ENCODE results near the gene TDRD10.

TDRD10 gene

DNA sequence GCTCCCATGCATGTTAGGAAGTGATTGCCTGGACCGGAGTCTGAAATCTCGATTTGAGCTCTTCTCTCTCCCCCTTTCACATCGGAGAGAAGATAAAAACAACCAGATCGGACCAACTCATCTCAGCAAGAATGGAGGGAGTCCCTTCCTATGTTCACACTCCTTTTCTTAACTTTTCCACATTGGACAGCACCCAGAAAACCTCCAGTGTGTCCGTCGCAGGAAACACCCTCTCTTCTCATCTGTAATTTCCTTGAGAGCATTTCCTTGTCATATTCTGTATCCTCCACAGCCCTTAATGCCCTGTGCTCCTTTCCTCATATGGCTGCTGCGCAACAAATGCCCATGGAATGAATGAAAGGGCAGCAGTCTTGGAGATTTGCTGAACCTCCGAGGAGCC lies 1.5 kb upstream of the TDRD10 start:
- no peak for TF ChIP-seq TCF12 (IDR thresholded peaks at IDR 0.05; ENCODE audit: low read depth)
- TF ChIP-seq, protein P1, sequence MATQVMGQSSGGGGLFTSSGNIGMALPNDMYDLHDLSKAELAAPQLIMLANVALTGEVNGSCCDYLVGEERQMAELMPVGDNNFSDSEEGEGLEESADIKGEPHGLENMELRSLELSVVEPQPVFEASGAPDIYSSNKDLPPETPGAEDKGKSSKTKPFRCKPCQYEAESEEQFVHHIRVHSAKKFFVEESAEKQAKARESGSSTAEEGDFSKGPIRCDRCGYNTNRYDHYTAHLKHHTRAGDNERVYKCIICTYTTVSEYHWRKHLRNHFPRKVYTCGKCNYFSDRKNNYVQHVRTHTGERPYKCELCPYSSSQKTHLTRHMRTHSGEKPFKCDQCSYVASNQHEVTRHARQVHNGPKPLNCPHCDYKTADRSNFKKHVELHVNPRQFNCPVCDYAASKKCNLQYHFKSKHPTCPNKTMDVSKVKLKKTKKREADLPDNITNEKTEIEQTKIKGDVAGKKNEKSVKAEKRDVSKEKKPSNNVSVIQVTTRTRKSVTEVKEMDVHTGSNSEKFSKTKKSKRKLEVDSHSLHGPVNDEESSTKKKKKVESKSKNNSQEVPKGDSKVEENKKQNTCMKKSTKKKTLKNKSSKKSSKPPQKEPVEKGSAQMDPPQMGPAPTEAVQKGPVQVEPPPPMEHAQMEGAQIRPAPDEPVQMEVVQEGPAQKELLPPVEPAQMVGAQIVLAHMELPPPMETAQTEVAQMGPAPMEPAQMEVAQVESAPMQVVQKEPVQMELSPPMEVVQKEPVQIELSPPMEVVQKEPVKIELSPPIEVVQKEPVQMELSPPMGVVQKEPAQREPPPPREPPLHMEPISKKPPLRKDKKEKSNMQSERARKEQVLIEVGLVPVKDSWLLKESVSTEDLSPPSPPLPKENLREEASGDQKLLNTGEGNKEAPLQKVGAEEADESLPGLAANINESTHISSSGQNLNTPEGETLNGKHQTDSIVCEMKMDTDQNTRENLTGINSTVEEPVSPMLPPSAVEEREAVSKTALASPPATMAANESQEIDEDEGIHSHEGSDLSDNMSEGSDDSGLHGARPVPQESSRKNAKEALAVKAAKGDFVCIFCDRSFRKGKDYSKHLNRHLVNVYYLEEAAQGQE (IDR thresholded peaks at IDR 0.05; ENCODE audit: low read depth) = peak; percentile 36; the same call in 1 of the 2 replicates
- TF ChIP-seq TAF1 (IDR thresholded peaks at IDR 0.05; ENCODE audit: low read depth) = no peak

DNA sequence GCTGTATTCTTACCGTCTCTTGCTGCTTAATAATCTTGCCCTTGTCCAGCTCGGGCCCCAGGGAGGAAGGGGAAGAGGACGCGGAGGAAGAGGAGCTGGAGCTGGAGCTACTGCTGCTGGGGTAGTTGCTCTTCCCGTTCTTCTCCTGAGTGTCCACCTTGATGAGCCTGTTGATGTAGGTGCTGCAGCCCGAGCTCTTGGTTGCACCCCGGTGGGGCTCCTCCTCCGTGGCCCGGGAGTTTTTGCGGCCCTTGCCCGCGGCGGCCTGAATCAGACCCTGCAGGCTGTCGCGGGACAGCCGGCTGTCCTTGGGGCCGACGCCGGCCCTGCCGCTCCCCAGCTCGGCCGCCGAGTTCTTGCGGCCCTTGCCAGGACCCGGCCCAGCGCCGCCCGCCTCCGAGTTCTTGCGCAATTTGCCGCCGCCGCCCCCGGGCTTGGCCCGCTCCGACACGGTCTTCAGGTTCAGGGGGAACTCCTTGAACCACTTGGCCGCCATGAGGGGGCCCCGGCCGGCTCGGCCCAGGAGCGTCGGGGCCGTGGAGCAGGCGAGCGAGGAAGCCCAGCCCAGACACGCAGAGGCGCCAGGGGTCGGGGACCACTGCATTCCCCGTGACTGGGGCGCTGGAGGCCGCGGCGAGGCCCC lies 475 bp upstream of the TDRD10 start:
- no peak for TF ChIP-seq RAD21 (IDR thresholded peaks at IDR 0.05; ENCODE audit: low read depth)
- TF ChIP-seq, protein P2, sequence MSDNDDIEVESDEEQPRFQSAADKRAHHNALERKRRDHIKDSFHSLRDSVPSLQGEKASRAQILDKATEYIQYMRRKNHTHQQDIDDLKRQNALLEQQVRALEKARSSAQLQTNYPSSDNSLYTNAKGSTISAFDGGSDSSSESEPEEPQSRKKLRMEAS (IDR thresholded peaks at IDR 0.05) = no peak
- peak; percentile 95 for TF ChIP-seq CEBPB (IDR thresholded peaks at IDR 0.05)
- TF ChIP-seq ZBTB7A (IDR thresholded peaks at IDR 0.05; ENCODE audit: low read depth) = peak; percentile 28; the same call in 1 of the 2 replicates
- TF ChIP-seq EGR1 (IDR thresholded peaks at IDR 0.05) = 0 out of 2 replicates have a peak, but pooled peaks have one; percentile 42

DNA sequence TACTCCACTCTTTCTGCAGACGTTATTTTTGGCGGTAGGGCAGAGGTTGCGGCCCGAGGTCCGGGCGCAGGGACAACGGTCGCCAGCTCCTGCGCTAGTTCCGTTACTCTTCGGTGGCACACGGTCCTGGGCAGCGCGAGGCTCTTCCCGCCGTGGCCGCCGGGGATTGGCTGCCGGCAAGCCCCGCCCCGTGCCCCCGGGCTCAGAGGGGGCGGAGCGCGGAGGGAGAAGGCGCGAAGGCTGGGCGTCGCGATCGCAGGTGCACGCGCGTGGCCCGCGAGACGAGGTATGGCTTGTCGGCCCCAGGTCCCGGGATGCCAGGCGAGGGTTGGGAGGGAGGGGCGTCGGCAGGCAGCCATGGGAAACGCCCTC lies 711 bp downstream of the TDRD10 start:
- TF ChIP-seq FOXM1 (IDR thresholded peaks at IDR 0.05; ENCODE audit: borderline replicate concordance, low read depth) = no peak
- TF ChIP-seq, protein P2 (IDR thresholded peaks at IDR 0.05) = 0 out of 2 replicates have a peak, but pooled peaks have one; percentile 27

DNA sequence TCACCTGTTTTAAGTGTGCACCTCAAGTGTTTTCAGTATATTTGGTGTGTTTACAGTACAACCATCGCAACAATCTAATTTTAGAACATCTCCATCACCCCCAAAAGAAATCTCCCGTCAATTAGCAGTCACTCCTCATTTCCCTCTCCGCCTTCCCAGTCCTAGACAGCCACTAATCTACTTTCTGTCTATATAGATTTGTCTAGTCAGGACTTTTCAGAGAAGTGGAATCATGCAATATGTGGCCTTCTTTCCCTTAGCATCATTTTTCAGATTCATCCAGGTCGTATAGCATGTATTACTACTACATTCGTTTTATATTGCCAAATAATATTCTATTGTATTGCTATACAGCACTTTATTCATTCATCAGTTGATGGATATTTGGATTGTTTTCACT lies 1.9 kb downstream of the TDRD10 start:
- TF ChIP-seq, protein P1 (IDR thresholded peaks at IDR 0.05; ENCODE audit: low read depth) = no peak
- TF ChIP-seq NFIC (IDR thresholded peaks at IDR 0.05) = no peak

DNA sequence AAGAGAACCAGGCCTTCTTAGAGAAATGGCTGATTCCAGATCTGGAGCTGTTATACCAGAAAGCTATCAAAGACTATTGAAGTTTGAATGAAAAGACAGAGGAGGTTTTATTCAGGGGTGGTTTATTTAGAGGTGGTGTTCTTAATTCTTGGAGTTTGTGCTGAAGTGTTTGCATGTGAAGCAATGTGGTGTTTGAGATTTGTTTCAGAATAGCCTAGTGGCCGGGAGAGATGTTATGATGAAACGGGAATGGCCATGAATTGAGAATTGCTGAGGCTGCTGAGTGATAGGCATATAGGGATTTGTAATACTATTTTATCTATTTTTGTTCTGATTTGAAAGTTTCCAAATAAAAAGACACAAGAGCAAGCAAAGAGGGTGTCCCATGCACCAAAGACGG lies 10.7 kb downstream of the TDRD10 start:
- TF ChIP-seq EP300 (IDR thresholded peaks at IDR 0.05; ENCODE audit: borderline replicate concordance) = no peak
- TF ChIP-seq TAF1 (IDR thresholded peaks at IDR 0.05; ENCODE audit: low read depth) = no peak
- TF ChIP-seq, protein P2 (IDR thresholded peaks at IDR 0.05) = no peak
- TF ChIP-seq, protein P3, sequence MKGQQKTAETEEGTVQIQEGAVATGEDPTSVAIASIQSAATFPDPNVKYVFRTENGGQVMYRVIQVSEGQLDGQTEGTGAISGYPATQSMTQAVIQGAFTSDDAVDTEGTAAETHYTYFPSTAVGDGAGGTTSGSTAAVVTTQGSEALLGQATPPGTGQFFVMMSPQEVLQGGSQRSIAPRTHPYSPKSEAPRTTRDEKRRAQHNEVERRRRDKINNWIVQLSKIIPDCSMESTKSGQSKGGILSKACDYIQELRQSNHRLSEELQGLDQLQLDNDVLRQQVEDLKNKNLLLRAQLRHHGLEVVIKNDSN (IDR thresholded peaks at IDR 0.05) = no peak
- TF ChIP-seq TEAD4 (IDR thresholded peaks at IDR 0.05) = no peak
- TF ChIP-seq FOXM1 (IDR thresholded peaks at IDR 0.05; ENCODE audit: borderline replicate concordance, low read depth) = no peak
- no peak for TF ChIP-seq TCF12 (IDR thresholded peaks at IDR 0.05; ENCODE audit: low read depth)
- TF ChIP-seq NFIC (IDR thresholded peaks at IDR 0.05) = no peak
- no peak for TF ChIP-seq RAD21 (IDR thresholded peaks at IDR 0.05; ENCODE audit: low read depth)

DNA sequence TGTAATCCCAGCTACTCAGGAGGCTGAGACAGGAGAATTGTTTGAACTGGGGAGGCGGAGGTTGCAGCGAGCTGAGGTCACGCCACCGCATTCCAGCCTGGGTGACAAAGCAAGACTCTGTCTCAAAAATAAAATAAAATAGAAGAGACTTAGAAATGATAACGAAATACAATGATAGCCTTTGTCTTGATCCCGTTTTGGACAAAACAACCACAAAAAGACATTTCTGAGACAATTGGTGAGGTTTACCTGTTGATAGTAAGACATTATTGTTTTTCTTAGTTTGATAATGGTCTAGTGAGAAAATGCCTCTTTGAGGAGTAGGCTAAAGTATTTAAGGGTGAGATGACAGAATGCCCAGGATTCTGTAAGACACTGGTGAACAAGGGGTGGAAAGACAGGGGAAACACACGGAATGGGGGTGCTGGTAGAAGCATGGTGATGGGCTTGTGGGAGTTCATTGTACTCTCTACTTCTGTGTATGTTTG lies 12.1 kb downstream of the TDRD10 start:
- TF ChIP-seq ZBTB7A (IDR thresholded peaks at IDR 0.05; ENCODE audit: low read depth) (no peak), RAD21 (IDR thresholded peaks at IDR 0.05; ENCODE audit: low read depth) (no peak), CREB1 (IDR thresholded peaks at IDR 0.05; ENCODE audit: low read depth) (no peak), FOXM1 (IDR thresholded peaks at IDR 0.05; ENCODE audit: borderline replicate concordance, low read depth) (no peak), EP300 (IDR thresholded peaks at IDR 0.05; ENCODE audit: borderline replicate concordance) (no peak), TEAD4 (IDR thresholded peaks at IDR 0.05) (no peak), TAF1 (IDR thresholded peaks at IDR 0.05; ENCODE audit: low read depth) (no peak), EGR1 (IDR thresholded peaks at IDR 0.05) (no peak), TCF12 (IDR thresholded peaks at IDR 0.05; ENCODE audit: low read depth) (no peak)
- TF ChIP-seq, protein P3 (IDR thresholded peaks at IDR 0.05) = no peak
- TF ChIP-seq, protein P1 (IDR thresholded peaks at IDR 0.05; ENCODE audit: low read depth) = no peak

All from Ishikawa (cell line).